ENCODE measurements around the gene SERAC1.
A peak's percentile ranks its signal among the peaks of the same experiment; 100 is the strongest.
"Not testable (repeated sequence)": the region's sequence is repeated elsewhere in the genome, so short reads cannot be mapped to it uniquely, and the experiment has no call there.

SERAC1 gene

DNA sequence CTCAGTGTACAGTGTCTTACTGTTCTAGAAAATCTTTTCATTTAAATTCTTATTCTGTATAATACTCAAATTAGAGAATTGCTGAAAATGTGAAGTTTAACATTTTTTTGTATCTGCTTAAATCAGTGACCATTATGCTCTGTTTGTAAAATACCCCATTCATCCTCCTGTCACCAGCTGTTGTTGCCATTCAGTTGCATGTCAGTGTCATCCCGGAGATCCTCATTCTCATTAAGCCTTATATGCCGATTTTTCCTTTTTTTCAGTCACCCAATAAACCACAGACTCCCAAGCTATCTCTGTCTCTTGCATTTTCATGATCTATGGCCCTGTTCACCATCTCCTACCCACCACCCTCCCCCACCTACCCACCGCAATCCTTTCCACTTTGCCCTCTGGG is 20.5 kb upstream of the SERAC1 start:
- ATAC-seq = no peak
- TF ChIP-seq ARNTL (CRISPR knock-in tag; IDR thresholded peaks at IDR 0.05; ENCODE audit: borderline replicate concordance, low read depth) (no peak), OSR1 (CRISPR knock-in tag; IDR thresholded peaks at IDR 0.05) (no peak), BACH2 (CRISPR knock-in tag; IDR thresholded peaks at IDR 0.05; ENCODE audit: borderline replicate concordance) (no peak), TCF4 (CRISPR knock-in tag; IDR thresholded peaks at IDR 0.05; ENCODE audit: borderline replicate concordance) (no peak), RARB (CRISPR knock-in tag; IDR thresholded peaks at IDR 0.05) (no peak), ZFP3 (CRISPR knock-in tag; IDR thresholded peaks at IDR 0.05) (no peak), PPARA (CRISPR knock-in tag; IDR thresholded peaks at IDR 0.05; ENCODE audit: borderline replicate concordance) (no peak), GLIS3 (CRISPR knock-in tag; IDR thresholded peaks at IDR 0.05) (no peak), CSDC2 (CRISPR knock-in tag; IDR thresholded peaks at IDR 0.05) (no peak)
- TF ChIP-seq, protein P1, sequence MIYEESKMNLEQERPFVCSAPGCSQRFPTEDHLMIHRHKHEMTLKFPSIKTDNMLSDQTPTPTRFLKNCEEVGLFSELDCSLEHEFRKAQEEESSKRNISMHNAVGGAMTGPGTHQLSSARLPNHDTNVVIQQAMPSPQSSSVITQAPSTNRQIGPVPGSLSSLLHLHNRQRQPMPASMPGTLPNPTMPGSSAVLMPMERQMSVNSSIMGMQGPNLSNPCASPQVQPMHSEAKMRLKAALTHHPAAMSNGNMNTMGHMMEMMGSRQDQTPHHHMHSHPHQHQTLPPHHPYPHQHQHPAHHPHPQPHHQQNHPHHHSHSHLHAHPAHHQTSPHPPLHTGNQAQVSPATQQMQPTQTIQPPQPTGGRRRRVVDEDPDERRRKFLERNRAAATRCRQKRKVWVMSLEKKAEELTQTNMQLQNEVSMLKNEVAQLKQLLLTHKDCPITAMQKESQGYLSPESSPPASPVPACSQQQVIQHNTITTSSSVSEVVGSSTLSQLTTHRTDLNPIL (CRISPR knock-in tag; IDR thresholded peaks at IDR 0.05; ENCODE audit: low read depth) = no peak
- TF ChIP-seq, protein P2, sequence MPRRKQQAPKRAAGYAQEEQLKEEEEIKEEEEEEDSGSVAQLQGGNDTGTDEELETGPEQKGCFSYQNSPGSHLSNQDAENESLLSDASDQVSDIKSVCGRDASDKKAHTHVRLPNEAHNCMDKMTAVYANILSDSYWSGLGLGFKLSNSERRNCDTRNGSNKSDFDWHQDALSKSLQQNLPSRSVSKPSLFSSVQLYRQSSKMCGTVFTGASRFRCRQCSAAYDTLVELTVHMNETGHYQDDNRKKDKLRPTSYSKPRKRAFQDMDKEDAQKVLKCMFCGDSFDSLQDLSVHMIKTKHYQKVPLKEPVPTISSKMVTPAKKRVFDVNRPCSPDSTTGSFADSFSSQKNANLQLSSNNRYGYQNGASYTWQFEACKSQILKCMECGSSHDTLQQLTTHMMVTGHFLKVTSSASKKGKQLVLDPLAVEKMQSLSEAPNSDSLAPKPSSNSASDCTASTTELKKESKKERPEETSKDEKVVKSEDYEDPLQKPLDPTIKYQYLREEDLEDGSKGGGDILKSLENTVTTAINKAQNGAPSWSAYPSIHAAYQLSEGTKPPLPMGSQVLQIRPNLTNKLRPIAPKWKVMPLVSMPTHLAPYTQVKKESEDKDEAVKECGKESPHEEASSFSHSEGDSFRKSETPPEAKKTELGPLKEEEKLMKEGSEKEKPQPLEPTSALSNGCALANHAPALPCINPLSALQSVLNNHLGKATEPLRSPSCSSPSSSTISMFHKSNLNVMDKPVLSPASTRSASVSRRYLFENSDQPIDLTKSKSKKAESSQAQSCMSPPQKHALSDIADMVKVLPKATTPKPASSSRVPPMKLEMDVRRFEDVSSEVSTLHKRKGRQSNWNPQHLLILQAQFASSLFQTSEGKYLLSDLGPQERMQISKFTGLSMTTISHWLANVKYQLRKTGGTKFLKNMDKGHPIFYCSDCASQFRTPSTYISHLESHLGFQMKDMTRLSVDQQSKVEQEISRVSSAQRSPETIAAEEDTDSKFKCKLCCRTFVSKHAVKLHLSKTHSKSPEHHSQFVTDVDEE (CRISPR knock-in tag; IDR thresholded peaks at IDR 0.05) = no peak

DNA sequence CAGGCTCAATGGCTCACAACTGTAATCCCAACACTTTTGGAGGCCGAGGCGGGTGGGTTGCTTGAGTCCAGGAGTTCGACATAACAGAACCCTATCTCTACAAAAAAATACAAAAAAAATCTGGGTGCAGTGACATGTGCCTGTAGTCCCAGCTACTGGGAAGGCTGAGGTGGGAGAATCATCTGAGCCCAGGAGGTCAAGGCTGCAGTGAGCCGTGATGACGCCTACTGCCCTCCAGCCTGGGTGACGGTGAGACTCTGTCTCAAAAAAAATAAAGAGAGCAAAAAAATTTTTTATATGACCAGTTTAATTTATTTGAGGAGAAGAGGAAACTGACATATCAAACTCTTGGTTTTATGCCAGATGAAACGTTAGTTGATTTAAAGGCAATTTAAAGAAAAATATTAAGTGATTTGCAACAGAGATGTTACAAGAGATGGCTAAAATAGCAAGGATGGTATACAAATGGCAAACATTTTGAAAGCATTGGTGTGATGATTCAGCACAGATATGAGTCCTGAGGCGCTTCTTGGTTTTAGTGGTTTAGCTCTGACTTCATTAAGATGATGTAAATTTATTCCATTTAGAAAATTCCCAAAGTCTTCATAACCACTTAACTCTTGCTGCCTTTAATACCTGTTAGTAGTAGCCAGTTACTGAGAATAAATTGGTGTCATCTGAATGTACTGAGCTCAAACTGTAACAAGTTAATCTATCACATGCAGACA is 17.8 kb upstream of the SERAC1 start:
- peak; percentile 82 for ATAC-seq
- TF ChIP-seq, protein P1 (CRISPR knock-in tag; IDR thresholded peaks at IDR 0.05; ENCODE audit: low read depth) = 0 out of 2 replicates have a peak, but pooled peaks have one; percentile 8
- TF ChIP-seq ISL1 (CRISPR knock-in tag; IDR thresholded peaks at IDR 0.05) (peak; percentile 81), CSDC2 (CRISPR knock-in tag; IDR thresholded peaks at IDR 0.05) (no peak), ZNF8 (CRISPR knock-in tag; IDR thresholded peaks at IDR 0.05) (no peak), OSR1 (CRISPR knock-in tag; IDR thresholded peaks at IDR 0.05) (no peak), ARNTL (CRISPR knock-in tag; IDR thresholded peaks at IDR 0.05; ENCODE audit: borderline replicate concordance, low read depth) (no peak), ZNF70 (CRISPR knock-in tag; IDR thresholded peaks at IDR 0.05) (no peak), ZNF565 (CRISPR knock-in tag; conservative IDR thresholded peaks at IDR 0.05; ENCODE audit: low read depth) (no peak), TCF4 (CRISPR knock-in tag; IDR thresholded peaks at IDR 0.05; ENCODE audit: borderline replicate concordance) (no peak), PPARA (CRISPR knock-in tag; IDR thresholded peaks at IDR 0.05; ENCODE audit: borderline replicate concordance) (no peak), BACH2 (CRISPR knock-in tag; IDR thresholded peaks at IDR 0.05; ENCODE audit: borderline replicate concordance) (no peak)
- TF ChIP-seq, protein P3, sequence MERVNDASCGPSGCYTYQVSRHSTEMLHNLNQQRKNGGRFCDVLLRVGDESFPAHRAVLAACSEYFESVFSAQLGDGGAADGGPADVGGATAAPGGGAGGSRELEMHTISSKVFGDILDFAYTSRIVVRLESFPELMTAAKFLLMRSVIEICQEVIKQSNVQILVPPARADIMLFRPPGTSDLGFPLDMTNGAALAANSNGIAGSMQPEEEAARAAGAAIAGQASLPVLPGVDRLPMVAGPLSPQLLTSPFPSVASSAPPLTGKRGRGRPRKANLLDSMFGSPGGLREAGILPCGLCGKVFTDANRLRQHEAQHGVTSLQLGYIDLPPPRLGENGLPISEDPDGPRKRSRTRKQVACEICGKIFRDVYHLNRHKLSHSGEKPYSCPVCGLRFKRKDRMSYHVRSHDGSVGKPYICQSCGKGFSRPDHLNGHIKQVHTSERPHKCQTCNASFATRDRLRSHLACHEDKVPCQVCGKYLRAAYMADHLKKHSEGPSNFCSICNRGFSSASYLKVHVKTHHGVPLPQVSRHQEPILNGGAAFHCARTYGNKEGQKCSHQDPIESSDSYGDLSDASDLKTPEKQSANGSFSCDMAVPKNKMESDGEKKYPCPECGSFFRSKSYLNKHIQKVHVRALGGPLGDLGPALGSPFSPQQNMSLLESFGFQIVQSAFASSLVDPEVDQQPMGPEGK (CRISPR knock-in tag; IDR thresholded peaks at IDR 0.05; ENCODE audit: borderline replicate concordance) = peak; percentile 34; the same call in 1 of the 2 replicates

DNA sequence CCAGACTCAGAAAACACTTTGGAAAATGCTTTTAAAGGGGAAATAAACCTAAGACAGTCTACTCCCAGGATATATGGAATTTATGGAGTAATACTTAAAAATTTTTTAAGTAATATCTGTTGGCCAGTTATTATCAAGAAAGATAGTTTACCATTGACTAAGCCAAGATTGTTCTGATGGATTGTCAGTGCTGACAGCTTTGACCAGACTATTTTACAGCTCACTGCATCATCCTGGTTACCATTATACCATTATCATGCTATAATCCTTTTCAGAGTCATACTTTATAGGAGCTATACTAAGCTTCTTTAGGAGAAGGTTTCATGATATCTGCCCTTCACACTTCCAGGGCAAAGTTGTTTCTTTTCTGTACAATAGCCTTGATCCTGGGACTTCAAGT is 16.5 kb upstream of the SERAC1 start:
- ATAC-seq = no peak
- peak; percentile 43 for TF ChIP-seq ISL1 (CRISPR knock-in tag; IDR thresholded peaks at IDR 0.05)
- no peak for TF ChIP-seq ZC3H10 (CRISPR knock-in tag; IDR thresholded peaks at IDR 0.05)

DNA sequence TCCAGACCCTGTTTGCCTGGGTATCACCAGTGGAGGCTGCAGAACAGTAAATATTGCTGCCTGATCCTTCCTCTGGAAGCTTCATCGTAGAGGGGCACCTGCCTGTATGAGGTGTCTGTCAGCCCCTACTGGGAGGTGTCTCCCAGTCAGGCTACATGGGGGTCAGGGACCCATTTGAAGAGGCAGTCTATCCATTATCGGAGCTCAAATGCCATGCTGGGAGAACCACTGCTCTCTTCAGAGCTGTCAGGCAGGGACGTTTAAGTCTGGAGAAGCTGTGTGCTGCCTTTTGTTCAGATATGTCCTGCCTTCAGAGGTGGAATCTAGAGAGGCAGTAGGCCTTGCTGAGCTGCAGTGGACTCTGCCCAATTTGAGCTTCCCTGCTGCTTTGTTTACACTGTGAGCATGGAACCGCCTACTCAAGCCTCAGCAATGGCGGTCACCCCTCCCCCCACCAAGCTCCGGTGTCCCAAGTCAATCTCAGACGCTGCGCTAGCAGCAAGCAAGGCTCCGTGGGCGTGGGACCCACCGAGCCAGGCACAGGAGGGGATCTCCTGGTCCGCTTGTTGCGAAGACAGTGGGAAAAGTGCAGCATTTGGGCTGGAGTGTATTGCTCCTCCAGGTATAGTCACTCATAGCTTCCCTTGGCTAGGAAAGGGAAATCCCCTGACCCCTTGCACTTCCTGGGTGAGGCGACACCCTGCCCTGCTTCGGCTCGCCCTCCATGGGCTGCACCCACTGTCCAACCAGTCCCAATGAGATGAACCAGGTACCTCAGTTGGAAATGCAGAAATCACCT is 15.3 kb upstream of the SERAC1 start:
- not testable (repeated sequence) for ATAC-seq

DNA sequence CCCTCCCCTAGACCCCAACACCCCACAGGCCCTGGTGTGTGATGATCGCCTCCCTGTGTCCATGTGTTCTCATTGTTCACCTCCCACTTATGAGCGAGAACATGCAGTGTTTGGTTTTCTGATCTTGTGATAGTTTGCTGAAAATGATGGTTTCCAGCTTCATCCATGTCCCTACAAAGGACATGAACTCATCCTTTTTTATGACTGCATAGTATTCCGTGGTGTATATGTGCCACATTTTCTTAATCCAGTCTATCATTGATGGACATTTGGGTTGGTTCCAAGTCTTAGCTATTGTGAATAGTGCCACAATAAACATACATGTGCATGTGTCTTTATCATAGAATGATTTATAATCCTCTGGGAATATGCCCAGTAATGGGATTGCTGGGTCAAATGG is 9.7 kb upstream of the SERAC1 start:
- not testable (repeated sequence) for ATAC-seq
